GM21737 (cell line): Measurements from ENCODE around the gene PIGL.
A peak's percentile ranks its signal among the peaks of the same experiment; 100 is the strongest.
"Not testable (repeated sequence)": the region's sequence is repeated elsewhere in the genome, so short reads cannot be mapped to it uniquely, and the experiment has no call there.

Experiments used
- ATAC-seq: cut with Tn5 transposase; IDR thresholded peaks from one replicate; pipeline ENCODE4 v1.9.1; 2021; ENCODE audit warnings: mild to moderate bottlenecking, moderate library complexity; ENCODE audit not compliant: unreplicated experiment

PIGL gene

GRCh38 chr17:16273499-16273898 is 56.5 kb downstream of the PIGL start:
- no peak for ATAC-seq

GRCh38 chr17:16273929-16274339 is 56.9 kb downstream of the PIGL start:
- no peak for ATAC-seq

GRCh38 chr17:16275024-16275423 is 58.0 kb downstream of the PIGL start:
- ATAC-seq = no peak

GRCh38 chr17:16277163-16277562 is 60.2 kb downstream of the PIGL start:
- no peak for ATAC-seq

- no peak for ATAC-seq
These were observed 64.3 kb downstream of the PIGL start for GRCh38 chr17:16281351-16281750.

- ATAC-seq = no peak
These were observed 65.5 kb downstream of the PIGL start for GRCh38 chr17:16282522-16282921.

GRCh38 chr17:16283705-16284104 is 66.7 kb downstream of the PIGL start:
- ATAC-seq = no peak

- ATAC-seq = no peak
These were observed 68.6 kb downstream of the PIGL start for GRCh38 chr17:16285646-16286008.

GRCh38 chr17:16286009-16286946 is 69.3 kb downstream of the PIGL start:
- peak; percentile 84 for ATAC-seq

GRCh38 chr17:16286947-16287562 is 70.0 kb downstream of the PIGL start:
- peak; percentile 50 for ATAC-seq

GRCh38 chr17:16287563-16288027 is 70.6 kb downstream of the PIGL start:
- peak; percentile 19 for ATAC-seq

GRCh38 chr17:16288860-16289571 is 72.0 kb downstream of the PIGL start:
- ATAC-seq = no peak

GRCh38 chr17:16293931-16294330 is 76.9 kb downstream of the PIGL start:
- ATAC-seq = no peak

GRCh38 chr17:16294560-16294959 is 77.5 kb downstream of the PIGL start:
- no peak for ATAC-seq

GRCh38 chr17:16296072-16296471 is 79.1 kb downstream of the PIGL start:
- not testable (repeated sequence) for ATAC-seq

GRCh38 chr17:16297367-16298139 is 80.5 kb downstream of the PIGL start:
- ATAC-seq = no peak

- ATAC-seq = no peak
These were observed 81.2 kb downstream of the PIGL start for GRCh38 chr17:16298140-16298662.

GRCh38 chr17:16300554-16300953 is 83.5 kb downstream of the PIGL start:
- ATAC-seq = no peak

- ATAC-seq = no peak
These were observed 85.2 kb downstream of the PIGL start for GRCh38 chr17:16301963-16302855.
